ENCODE data around the gene RHBDL1. TPM values are rescaled to one million over a fixed set of nuclear protein-coding genes. Genes with fewer than 3 reads are reported as not detected.
A peak's percentile ranks its signal among the peaks of the same experiment; 100 is the strongest.

RHBDL1 gene
- total and polyA plus RNA-seq, 2 donors (not counting 3 experiments of a cell fraction or from before 2014, with no cell fraction given): 1.1 to 1.8 TPM

- Histone ChIP-seq H3K4me1 (ENCODE audit: control insufficient read depth, extremely low read depth, insufficient read depth, low read length) (peaks cover 9% of the 10 kb centered on the region), H3K9me1 (replicated peaks; ENCODE audit: control insufficient read depth, extremely low read depth, insufficient read depth, low read length) (no peaks in the 10 kb centered on the region), H4K20me1 (replicated peaks; ENCODE audit: control insufficient read depth, extremely low read depth, insufficient read depth, low read length) (no peaks in the 10 kb centered on the region), H3K4me2 (ENCODE audit: insufficient read depth, low read length) (peak within 1 kb of the TSS; percentile 53), H3K4me3 (replicated peaks in 1 of 3; ENCODE audit: insufficient read depth in 1 of 3, low read depth in 1 of 3, low read length in 3 of 3) (peak within 1 kb of the TSS; percentile 37 to 82 (median 61)), H3K27me3 (ENCODE audit: control insufficient read depth in 2 of 2, insufficient read depth in 2 of 2, low read length in 2 of 2) (no peaks in the 10 kb centered on the region), H3K36me3 (ENCODE audit: control insufficient read depth in 2 of 2, extremely low read depth in 1 of 2, insufficient read depth in 2 of 2, low read length in 2 of 2) (no peaks in the 10 kb centered on the region), H3K27ac (ENCODE audit: insufficient read depth, low read depth, low read length) (peak within 1 kb of the TSS; percentile 68), H3K79me2 (ENCODE audit: control insufficient read depth, insufficient read depth, low read length) (peaks cover 8% of the 10 kb centered on the region), H2AFZ (ENCODE audit: low read depth, low read length) (peak within 1 kb of the TSS; percentile 84), H3K9ac (replicated peaks; ENCODE audit: extremely low read depth, insufficient read depth, low read length) (peak within 1 kb of the TSS; percentile 66), H3K9me3 (replicated peaks; ENCODE audit: control insufficient read depth, insufficient read depth, low read length) (no peaks in the 10 kb centered on the region)
- TF ChIP-seq GATA2 (IDR thresholded peaks at IDR 0.05; ENCODE audit: insufficient read depth, insufficient read length, low read depth, low read length): peak; percentile 25
- TF ChIP-seq EZH2 (IDR thresholded peaks at IDR 0.05; ENCODE audit: borderline replicate concordance, low read depth, low read length, severe bottlenecking): no peak
- TF ChIP-seq MYC (IDR thresholded peaks at IDR 0.05; ENCODE audit: low read depth, low read length): peak; percentile 26
- peak; percentile 46 for TF ChIP-seq MAX (IDR thresholded peaks at IDR 0.05; ENCODE audit: insufficient read depth, insufficient read length)
- peak; percentile 92 for TF ChIP-seq POLR2AphosphoS5 (IDR thresholded peaks at IDR 0.05; ENCODE audit: insufficient read depth, low read depth, low read length)
- peak; percentile 95 for TF ChIP-seq POLR2A (IDR thresholded peaks at IDR 0.05; ENCODE audit: low read depth, low read length)
- dilution Hi-C loops (cut with MboI; ENCODE audit: extremely low pct_ligation_motif_present, low sequenced_read_pairs) (no loop called here), intact Hi-C loops (cut with micrococcal nuclease) (loop anchor here (1.0 kb wide), 3 partner anchors 12 to 47 kb away; no protein-coding TSS in a partner anchor)
- peak; percentile 96 for FAIRE-seq
- BruUV-seq (replicated peaks): TSS peak; percentile 86
- DNase-seq (ENCODE audit: low read depth, low spot score): peak; percentile 93
- CTCF ChIA-PET: interaction anchor here (0.6 to 1.7 kb wide), 11 partner anchors 9 to 60 kb away, joined by 3 to 8 read pairs (median 4); partner anchors contain the start of genes RAB40C and RHBDL1
- POLR2A ChIA-PET: interaction anchor here (1.2 to 1.6 kb wide), 2 partner anchors 9 to 13 kb away, joined by 4 read pairs; partner anchors contain the start of gene WDR90
These were observed 39.0 kb upstream of the RHBDL1 start, which contains the start of gene METTL26 for GRCh38 chr16:636206-637080. Gene METTL26, minus strand, starts transcription at chr16:636305. Its CDS starts 15 bp downstream, at chr16:636290.

All from endothelial cell of umbilical vein (primary cell).